Activated T-helper 2 cell treated with anti-CD3 and anti-CD28 coated beads, Interferon-gamma antibody, Interleukin-2, Interleukin-4, amounts not matched to agents 10 μg/mL and 5 μg/mL and 100 μg/mL, durations not matched to agents 14 hours and 24 hours and 36 hours (primary cell): Measurements from ENCODE around the gene AQP7. TPM values are rescaled to one million over a fixed set of nuclear protein-coding genes. Genes with fewer than 3 reads are reported as not detected.
A peak's percentile ranks its signal among the peaks of the same experiment; 100 is the strongest.

Source experiments
- DNase-seq: peaks from one replicate; pipeline ENCODE4 v3.0.0; 2021; ENCODE audit warnings: low spot score
- H3K27ac Mint-ChIP-seq: one replicate; pipeline ENCODE4 v1.8.0; 2021; ENCODE audit warnings: mixed read lengths
- H3K27me3 Mint-ChIP-seq: one replicate; pipeline ENCODE4 v1.8.0; 2021; ENCODE audit warnings: low read depth, mixed read lengths
- H3K36me3 Mint-ChIP-seq: one replicate; pipeline ENCODE4 v1.8.0; 2021; ENCODE audit warnings: low read depth, mixed read lengths
- H3K4me1 Mint-ChIP-seq: one replicate; pipeline ENCODE4 v1.8.0; 2021; ENCODE audit warnings: low read depth, mixed read lengths
- H3K4me3 Mint-ChIP-seq: one replicate; pipeline ENCODE4 v1.8.0; 2021; ENCODE audit warnings: low read depth, mild to moderate bottlenecking, moderate library complexity, mixed read lengths
- H3K9me3 Mint-ChIP-seq: one replicate; pipeline ENCODE4 v1.8.0; 2021; ENCODE audit warnings: mixed read lengths
- intact Hi-C: fragments of 100-400 bp; cut with micrococcal nuclease; formaldehyde crosslinking; loops from one replicate; pipeline ENCODE4 v1.15.1; 2023
- total RNA-seq: library from RNA; stranded (reverse); gene quantifications from 2 replicates; pipeline ENCODE4 v1.2.3, GENCODE V29; 2022

AQP7 gene
- total RNA-seq, 1 donor from 2014 or later, result not detected

DNA sequence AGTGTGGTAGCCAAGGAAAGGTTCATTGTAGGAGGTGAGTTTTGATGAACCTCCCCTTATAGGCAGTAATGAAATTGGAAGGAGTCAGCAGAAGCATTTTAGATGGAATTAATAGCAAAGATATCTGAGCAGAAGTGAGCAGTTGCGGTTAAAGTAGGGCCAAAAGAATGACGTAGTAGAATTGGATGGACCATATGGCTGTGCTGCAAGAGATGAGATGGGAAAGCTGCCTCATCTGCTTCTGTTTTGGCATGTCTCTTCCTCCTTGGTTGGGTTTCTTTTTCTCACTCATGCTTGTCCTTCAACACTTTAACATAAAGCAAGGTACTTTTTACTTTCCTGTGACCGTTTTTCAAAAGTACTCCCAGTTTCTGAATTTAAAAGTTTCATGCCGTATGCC lies 55.8 kb downstream of the AQP7 start:
- Mint-ChIP-seq H3K4me3 (no peak overlapping the region), H3K36me3 (peaks cover 80% of the 10 kb centered on the region), H3K9me3 (no peaks in the 10 kb centered on the region), H3K27ac (peak overlapping the region; percentile 6), H3K4me1 (peaks cover 7% of the 10 kb centered on the region), H3K27me3 (no peaks in the 10 kb centered on the region)
- intact Hi-C loops, result no loop called here
- no peak for DNase-seq

DNA sequence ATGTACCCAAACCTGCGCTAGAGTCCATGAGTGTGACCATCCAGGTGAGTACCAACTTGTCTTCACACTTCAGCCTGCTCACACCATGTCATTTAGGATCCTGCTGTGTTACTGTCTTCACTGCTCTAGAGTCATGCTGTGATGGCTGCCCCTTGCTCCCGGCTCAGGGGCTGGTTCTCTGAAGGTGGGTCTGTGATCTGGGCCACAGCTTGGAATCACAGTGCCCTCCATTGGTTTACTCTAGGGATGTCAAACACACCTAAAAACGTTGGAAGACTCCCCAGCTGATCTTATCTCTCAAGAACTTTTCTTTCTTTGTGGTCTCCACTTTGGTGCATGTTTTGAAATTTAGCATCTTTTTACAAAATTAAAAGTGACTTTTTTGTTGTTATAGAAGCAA lies 58.2 kb downstream of the AQP7 start:
- Mint-ChIP-seq H3K4me3 (no peak overlapping the region), H3K4me1 (peaks cover 6% of the 10 kb centered on the region), H3K27me3 (no peaks in the 10 kb centered on the region), H3K27ac (peak overlapping the region; percentile 22), H3K9me3 (peaks cover 18% of the 10 kb centered on the region), H3K36me3 (peaks cover 93% of the 10 kb centered on the region)
- no peak for DNase-seq
- intact Hi-C loops, result loop anchor here (5.0 kb wide), 1 partner anchor 37 kb away; no protein-coding TSS in a partner anchor

DNA sequence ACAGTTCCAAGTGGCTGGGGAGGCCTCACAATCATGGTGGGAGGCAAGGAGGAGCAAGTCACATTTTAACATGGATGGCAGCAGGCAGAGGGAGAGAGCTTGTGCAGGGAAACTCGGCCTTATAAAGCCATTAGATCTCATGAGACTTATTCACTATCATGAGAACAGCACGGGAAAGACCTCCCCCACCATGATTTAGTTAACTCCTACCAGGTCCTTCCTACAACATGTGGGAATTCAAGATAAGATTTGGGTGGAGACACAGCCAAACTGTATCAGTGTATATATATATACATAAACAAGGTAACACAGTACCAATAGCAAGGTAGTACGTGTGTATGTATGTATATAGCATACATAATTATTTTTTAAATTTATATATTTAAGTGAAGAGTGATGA lies 61.2 kb downstream of the AQP7 start:
- intact Hi-C loops, result loop anchor here (5.0 kb wide), 1 partner anchor 34 kb away; no protein-coding TSS in a partner anchor
- Mint-ChIP-seq H3K36me3 (peaks cover 89% of the 10 kb centered on the region), H3K27me3 (no peaks in the 10 kb centered on the region), H3K27ac (no peak overlapping the region), H3K4me3 (no peak overlapping the region), H3K9me3 (peaks cover 25% of the 10 kb centered on the region), H3K4me1 (peaks cover 7% of the 10 kb centered on the region)
- no peak for DNase-seq

DNA sequence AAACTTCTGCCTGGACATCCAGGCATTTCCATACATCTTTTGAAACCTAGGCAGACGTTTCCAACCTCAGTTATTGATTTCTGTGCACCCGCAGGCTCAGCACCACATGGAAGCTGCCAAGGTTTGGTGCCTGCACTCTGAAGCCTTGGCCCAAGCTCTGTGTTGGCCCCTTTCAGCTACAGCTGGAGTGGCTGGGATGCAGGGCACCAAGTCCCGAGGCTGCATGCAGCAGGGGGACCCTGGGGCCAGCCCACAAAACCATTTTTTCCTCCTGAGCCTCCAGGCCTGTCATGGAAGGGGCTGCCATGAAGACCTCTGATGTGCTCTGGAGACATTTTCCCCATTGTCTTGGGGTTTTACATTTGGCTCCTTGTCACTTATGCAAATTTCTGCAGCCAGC lies 62.2 kb downstream of the AQP7 start:
- H3K4me1 Mint-ChIP-seq, result peaks cover 7% of the 10 kb centered on the region
- H3K27ac Mint-ChIP-seq, result no peak overlapping the region
- DNase-seq, result no peak
- intact Hi-C loops, result loop anchor here (5.0 kb wide), 1 partner anchor 33 kb away; no protein-coding TSS in a partner anchor
- H3K9me3 Mint-ChIP-seq, result peaks cover 25% of the 10 kb centered on the region
- no peaks in the 10 kb centered on the region for H3K27me3 Mint-ChIP-seq
- H3K36me3 Mint-ChIP-seq, result peaks cover 89% of the 10 kb centered on the region
- no peak overlapping the region for H3K4me3 Mint-ChIP-seq

Other genes starting within 250 kb of the AQP7 start
- gene B4GALT1, start 235.2 kb downstream of the AQP7 start, total RNA-seq, result 60.6 and 64.0 TPM in 2 replicates
- not detected in 2 replicates for gene SPINK4, start 162.4 kb downstream of the AQP7 start, total RNA-seq
- 62.0 and 68.9 TPM in 2 replicates for gene BAG1, start 137.9 kb downstream of the AQP7 start, total RNA-seq
- 54.5 and 57.6 TPM in 2 replicates for gene CHMP5, start 137.5 kb downstream of the AQP7 start, total RNA-seq
- 36.9 and 37.2 TPM in 2 replicates for gene NFX1, start 112.1 kb downstream of the AQP7 start, total RNA-seq
- gene AQP3, start 45.0 kb upstream of the AQP7 start, total RNA-seq, result 2.1 TPM in 2 replicates
- gene NOL6, start 71.4 kb upstream of the AQP7 start, total RNA-seq, result 61.9 and 65.3 TPM in 2 replicates
- 1.6 and 2.6 TPM in 2 replicates for gene ANKRD18B, start 121.7 kb upstream of the AQP7 start, total RNA-seq